ENCODE measurements around the gene ESM1. TPM values are rescaled to one million over a fixed set of nuclear protein-coding genes. Genes with fewer than 3 reads are reported as not detected.

Gene ESM1
- total and polyA plus RNA-seq, 2 donors from 2014 or later = 0.38 to 6.1 TPM

- TF ChIP-seq CTCF (IDR thresholded peaks at IDR 0.05; ENCODE audit: borderline replicate concordance, extremely low read depth, insufficient read depth) = no peak
- no peak for FAIRE-seq
These were observed 49.2 kb downstream of the ESM1 start for GRCh38 chr5:54936201-54936600.

GRCh38 chr5:54932789-54933188, 52.6 kb downstream of the ESM1 start:
- FAIRE-seq = no peak
- no peaks in the 10 kb centered on the region for H3K36me3 ChIP-seq (ENCODE audit: control insufficient read depth in 2 of 3, insufficient read depth in 3 of 3, low read length in 3 of 3)
- intact Hi-C loops (cut with DNase I) = no loop called here
- H3K27me3 ChIP-seq (ENCODE audit: control insufficient read depth, insufficient read depth, low read length) = no peaks in the 10 kb centered on the region
- no peaks in the 10 kb centered on the region for H3K9me3 ChIP-seq (ENCODE audit: control insufficient read depth in 2 of 3, insufficient read depth in 1 of 3, low read length in 3 of 3)
- no peak for TF ChIP-seq CTCF (IDR thresholded peaks at IDR 0.05; ENCODE audit: borderline replicate concordance, extremely low read depth, insufficient read depth)
- H3K9ac ChIP-seq (ENCODE audit: low read length in 3 of 3) = no peak overlapping the region
- DNase-seq = no peak
- H3K4me1 ChIP-seq (ENCODE audit: control insufficient read depth in 2 of 3, insufficient read depth in 2 of 3, low read depth in 1 of 3, low read length in 3 of 3) = no peaks in the 10 kb centered on the region
- no peak overlapping the region for H3K27ac ChIP-seq (ENCODE audit: low read depth in 2 of 2, low read length in 2 of 2)
- no peak overlapping the region for H3K4me3 ChIP-seq (ENCODE audit: low read length in 3 of 3)

More at GRCh38 chr5:54936201-54936600, 49.2 kb downstream of the ESM1 start:
- intact Hi-C loops (cut with DNase I) = no loop called here
- no peak for DNase-seq
- no peaks in the 10 kb centered on the region for H3K4me1 ChIP-seq (ENCODE audit: control insufficient read depth in 2 of 3, insufficient read depth in 2 of 3, low read depth in 1 of 3, low read length in 3 of 3)
- H3K9ac ChIP-seq (ENCODE audit: low read length in 3 of 3) = no peak overlapping the region
- H3K4me3 ChIP-seq (ENCODE audit: low read length in 3 of 3) = no peak overlapping the region
- H3K36me3 ChIP-seq (ENCODE audit: control insufficient read depth in 2 of 3, insufficient read depth in 3 of 3, low read length in 3 of 3) = no peaks in the 10 kb centered on the region
- H3K9me3 ChIP-seq (ENCODE audit: control insufficient read depth in 2 of 3, insufficient read depth in 1 of 3, low read length in 3 of 3) = no peaks in the 10 kb centered on the region
- no peaks in the 10 kb centered on the region for H3K27me3 ChIP-seq (ENCODE audit: control insufficient read depth, insufficient read depth, low read length)
- H3K27ac ChIP-seq (ENCODE audit: low read depth in 2 of 2, low read length in 2 of 2) = no peak overlapping the region

- H3K9me3 ChIP-seq (ENCODE audit: control insufficient read depth in 2 of 3, insufficient read depth in 1 of 3, low read length in 3 of 3) = peaks cover 0 to 3% (median 0%) of the 10 kb centered on the region in 3 donors
- intact Hi-C loops (cut with DNase I) = no loop called here
- TF ChIP-seq CTCF (IDR thresholded peaks at IDR 0.05; ENCODE audit: borderline replicate concordance, extremely low read depth, insufficient read depth) = no peak
- no peaks in the 10 kb centered on the region for H3K4me1 ChIP-seq (ENCODE audit: control insufficient read depth in 2 of 3, insufficient read depth in 2 of 3, low read depth in 1 of 3, low read length in 3 of 3)
- no peak overlapping the region for H3K27ac ChIP-seq (ENCODE audit: low read depth in 2 of 2, low read length in 2 of 2)
- no peaks in the 10 kb centered on the region for H3K27me3 ChIP-seq (ENCODE audit: control insufficient read depth, insufficient read depth, low read length)
- no peak overlapping the region for H3K4me3 ChIP-seq (ENCODE audit: low read length in 3 of 3)
- no peaks in the 10 kb centered on the region for H3K36me3 ChIP-seq (ENCODE audit: control insufficient read depth in 2 of 3, insufficient read depth in 3 of 3, low read length in 3 of 3)
- DNase-seq (no peak), FAIRE-seq (no peak)
- H3K9ac ChIP-seq (ENCODE audit: low read length in 3 of 3) = no peak overlapping the region
These were observed 54.7 kb downstream of the ESM1 start for GRCh38 chr5:54930736-54931135.

Other genes starting within 250 kb of the ESM1 start
- 4.4 TPM for gene GZMK, start 38.7 kb upstream of the ESM1 start, total RNA-seq
- gene GZMK, start 38.7 kb upstream of the ESM1 start, polyA plus RNA-seq (ENCODE audit: insufficient read depth, low read depth, low replicate concordance) = 0.69 TPM
- 6.1 TPM for gene GZMA, start 117.1 kb upstream of the ESM1 start, total RNA-seq
- 2.2 TPM for gene GZMA, start 117.1 kb upstream of the ESM1 start, polyA plus RNA-seq (ENCODE audit: insufficient read depth, low read depth, low replicate concordance)
- 29.7 TPM for gene GPX8, start 174.6 kb upstream of the ESM1 start, total RNA-seq
- gene GPX8, start 174.6 kb upstream of the ESM1 start, polyA plus RNA-seq (ENCODE audit: insufficient read depth, low read depth, low replicate concordance) = 13.5 TPM
- not detected for gene CDC20B, start 187.6 kb upstream of the ESM1 start, total RNA-seq
- 0.88 TPM for gene CDC20B, start 187.6 kb upstream of the ESM1 start, polyA plus RNA-seq (ENCODE audit: insufficient read depth, low read depth, low replicate concordance)
- gene MCIDAS, start 241.7 kb upstream of the ESM1 start, total RNA-seq = 0.13 TPM
- not detected for gene MCIDAS, start 241.7 kb upstream of the ESM1 start, polyA plus RNA-seq (ENCODE audit: insufficient read depth, low read depth, low replicate concordance)
- gene CCNO, start 248.0 kb upstream of the ESM1 start, total RNA-seq = 5.9 TPM
- gene CCNO, start 248.0 kb upstream of the ESM1 start, polyA plus RNA-seq (ENCODE audit: insufficient read depth, low read depth, low replicate concordance) = 2.1 TPM